ENCODE data around the gene SNTA1. TPM values are rescaled to one million over a fixed set of nuclear protein-coding genes. Genes with fewer than 3 reads are reported as not detected.
"Not testable (repeated sequence)": the region's sequence is repeated elsewhere in the genome, so short reads cannot be mapped to it uniquely, and the experiment has no call there.

SNTA1 gene
- total RNA-seq, 4 donors from 2014 or later: 12.3 to 27.6 (median 20.6) TPM

DNA sequence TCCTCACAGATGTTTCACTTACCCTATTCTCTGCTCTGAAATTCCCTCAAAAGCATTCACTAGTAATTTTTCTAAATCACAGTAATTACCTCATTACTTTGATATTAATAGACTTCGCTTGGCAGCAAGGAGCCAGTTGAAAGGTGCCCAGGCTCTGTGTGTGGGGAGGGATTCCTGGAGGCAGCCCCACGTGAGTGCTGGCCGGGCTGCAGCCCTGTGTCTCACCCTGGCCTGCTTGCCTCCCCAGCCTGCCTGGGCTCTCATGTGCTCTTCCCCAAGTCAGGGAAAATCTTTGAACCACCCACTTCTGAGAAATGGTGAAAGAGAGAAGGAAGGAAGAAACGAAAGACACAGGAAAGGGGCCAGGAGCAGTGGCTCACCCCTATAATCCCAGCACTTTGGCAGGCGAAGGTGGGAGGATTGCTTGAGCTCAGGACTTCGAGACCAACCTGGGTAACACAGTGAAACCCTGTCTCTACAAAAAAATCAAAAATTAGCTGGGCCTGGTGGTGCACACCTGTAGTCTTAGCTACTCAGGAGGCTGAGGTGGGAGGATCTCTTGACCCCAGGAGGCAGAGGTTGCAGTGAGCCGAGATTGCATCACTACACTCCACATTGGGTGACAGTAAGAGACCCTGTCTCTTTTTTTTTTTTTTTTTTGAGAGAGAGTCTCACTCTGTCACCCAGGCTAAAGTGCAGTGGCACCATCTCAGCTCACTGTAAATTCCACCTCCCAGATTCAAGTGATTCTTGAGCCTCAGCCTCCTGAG lies 20.0 kb upstream of the SNTA1 start:
- TF ChIP-seq POLR2A (IDR thresholded peaks at IDR 0.05): no peak
- TF ChIP-seq, protein P1, sequence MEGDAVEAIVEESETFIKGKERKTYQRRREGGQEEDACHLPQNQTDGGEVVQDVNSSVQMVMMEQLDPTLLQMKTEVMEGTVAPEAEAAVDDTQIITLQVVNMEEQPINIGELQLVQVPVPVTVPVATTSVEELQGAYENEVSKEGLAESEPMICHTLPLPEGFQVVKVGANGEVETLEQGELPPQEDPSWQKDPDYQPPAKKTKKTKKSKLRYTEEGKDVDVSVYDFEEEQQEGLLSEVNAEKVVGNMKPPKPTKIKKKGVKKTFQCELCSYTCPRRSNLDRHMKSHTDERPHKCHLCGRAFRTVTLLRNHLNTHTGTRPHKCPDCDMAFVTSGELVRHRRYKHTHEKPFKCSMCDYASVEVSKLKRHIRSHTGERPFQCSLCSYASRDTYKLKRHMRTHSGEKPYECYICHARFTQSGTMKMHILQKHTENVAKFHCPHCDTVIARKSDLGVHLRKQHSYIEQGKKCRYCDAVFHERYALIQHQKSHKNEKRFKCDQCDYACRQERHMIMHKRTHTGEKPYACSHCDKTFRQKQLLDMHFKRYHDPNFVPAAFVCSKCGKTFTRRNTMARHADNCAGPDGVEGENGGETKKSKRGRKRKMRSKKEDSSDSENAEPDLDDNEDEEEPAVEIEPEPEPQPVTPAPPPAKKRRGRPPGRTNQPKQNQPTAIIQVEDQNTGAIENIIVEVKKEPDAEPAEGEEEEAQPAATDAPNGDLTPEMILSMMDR (IDR thresholded peaks at IDR 0.05): no peak
- Histone ChIP-seq H3K4me1 (no peaks in the 10 kb centered on the region), H3K27me3 (no peaks in the 10 kb centered on the region), H3K27ac (no peak overlapping the region), H3K4me3 (no peak overlapping the region), H3K36me3 (no peaks in the 10 kb centered on the region), H3K9me3 (no peaks in the 10 kb centered on the region)
- no peak for DNase-seq
- intact Hi-C loops (cut with DNase I; ENCODE audit: low total_unique reads): no loop called here

DNA sequence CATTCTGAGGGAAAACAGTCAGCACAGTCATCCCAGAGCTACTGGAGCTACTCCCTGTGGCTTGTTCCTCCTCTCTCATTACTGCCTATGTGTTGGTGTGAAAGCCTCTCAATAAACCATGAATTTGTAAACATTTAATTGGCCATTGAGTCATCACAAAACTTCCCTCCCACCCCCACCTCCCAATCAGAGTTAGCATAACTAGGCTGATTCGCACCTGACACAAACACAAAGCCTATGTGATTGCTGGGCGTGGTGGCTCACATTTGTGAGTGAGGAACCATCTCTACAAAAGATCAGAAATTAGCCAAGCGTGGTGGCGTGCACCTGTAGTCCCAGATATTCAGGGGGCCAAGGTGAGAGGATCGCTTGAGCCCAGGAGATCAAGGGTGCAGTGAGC lies 17.1 kb upstream of the SNTA1 start:
- Histone ChIP-seq H3K9me3 (no peaks in the 10 kb centered on the region), H3K27ac (no peak overlapping the region), H3K4me1 (no peaks in the 10 kb centered on the region), H3K36me3 (no peaks in the 10 kb centered on the region), H3K27me3 (no peaks in the 10 kb centered on the region), H3K4me3 (no peak overlapping the region)
- DNase-seq: no peak
- TF ChIP-seq POLR2A (IDR thresholded peaks at IDR 0.05): no peak
- TF ChIP-seq, protein P1 (IDR thresholded peaks at IDR 0.05): no peak
- intact Hi-C loops (cut with DNase I; ENCODE audit: low total_unique reads): no loop called here

DNA sequence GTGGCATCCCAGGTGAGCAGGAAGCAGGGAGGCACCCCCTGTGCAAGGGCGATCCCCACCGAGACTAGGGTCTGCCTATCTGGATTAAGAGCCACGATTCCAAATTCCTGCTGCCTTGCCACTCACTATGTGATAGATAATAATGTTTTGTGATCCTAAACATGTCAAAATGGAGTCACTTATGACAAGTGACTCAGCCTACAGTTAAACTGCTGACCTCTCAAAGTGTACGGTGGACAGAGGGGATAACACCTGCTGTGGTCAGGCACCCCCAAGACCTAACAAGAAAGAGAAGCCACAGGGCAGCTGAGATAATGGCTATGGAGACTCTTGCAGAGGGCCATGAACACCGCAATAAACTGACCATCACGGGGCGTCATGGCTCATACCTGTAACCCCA lies 16.0 kb upstream of the SNTA1 start:
- Histone ChIP-seq H3K4me1 (no peaks in the 10 kb centered on the region), H3K36me3 (no peaks in the 10 kb centered on the region), H3K4me3 (no peak overlapping the region), H3K27me3 (no peaks in the 10 kb centered on the region), H3K27ac (no peak overlapping the region), H3K9me3 (no peaks in the 10 kb centered on the region)
- no peak for TF ChIP-seq POLR2A (IDR thresholded peaks at IDR 0.05)
- TF ChIP-seq, protein P1 (IDR thresholded peaks at IDR 0.05): no peak
- no peak for DNase-seq
- intact Hi-C loops (cut with DNase I; ENCODE audit: low total_unique reads): no loop called here

DNA sequence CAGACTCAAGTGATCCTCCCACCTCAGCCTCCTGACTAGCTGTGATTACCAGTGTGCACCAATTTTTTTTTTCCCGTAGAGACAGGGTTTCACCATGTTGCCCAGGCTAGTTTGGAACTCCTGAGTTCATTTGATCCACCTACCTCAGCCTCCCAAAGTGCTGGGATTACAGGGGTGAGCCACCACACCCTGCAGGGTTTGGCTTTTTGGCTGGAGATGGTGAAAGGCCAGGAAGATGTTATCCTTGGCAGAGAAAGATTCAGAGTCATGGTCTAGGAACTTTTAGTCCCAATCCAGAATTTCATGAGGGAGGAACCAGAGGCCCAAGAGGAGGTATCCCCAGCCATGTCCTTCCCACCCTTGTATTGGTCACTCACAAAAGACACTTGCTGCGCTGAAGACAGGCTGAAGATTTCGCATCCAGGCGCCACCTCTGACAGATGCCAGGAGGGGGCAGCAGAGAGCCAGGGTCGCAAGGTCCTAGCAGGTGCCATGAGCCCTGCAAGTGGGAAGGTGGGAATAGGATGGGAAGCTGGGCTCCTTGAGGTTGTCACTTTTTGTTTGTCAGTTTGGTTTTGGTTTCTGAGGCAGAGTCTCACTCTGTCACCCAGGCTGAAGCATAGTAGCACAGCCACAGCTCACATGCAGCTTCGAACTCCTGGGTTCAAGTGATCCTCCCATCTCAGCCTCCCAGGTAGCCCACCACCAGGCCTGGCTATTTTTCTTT lies 13.5 kb upstream of the SNTA1 start:
- H3K27me3 ChIP-seq, H3K36me3 ChIP-seq, H3K9me3 ChIP-seq, H3K4me3 ChIP-seq, H3K4me1 ChIP-seq, H3K27ac ChIP-seq: not testable (repeated sequence)
- TF ChIP-seq, protein P1 (IDR thresholded peaks at IDR 0.05): peak; percentile 91 to 96 (median 94)
- DNase-seq: peak; percentile 82 to 86
- intact Hi-C loops (cut with DNase I; ENCODE audit: low total_unique reads): loop anchor here (2.0 kb wide), 1 partner anchor 212 kb away; no protein-coding TSS in a partner anchor

DNA sequence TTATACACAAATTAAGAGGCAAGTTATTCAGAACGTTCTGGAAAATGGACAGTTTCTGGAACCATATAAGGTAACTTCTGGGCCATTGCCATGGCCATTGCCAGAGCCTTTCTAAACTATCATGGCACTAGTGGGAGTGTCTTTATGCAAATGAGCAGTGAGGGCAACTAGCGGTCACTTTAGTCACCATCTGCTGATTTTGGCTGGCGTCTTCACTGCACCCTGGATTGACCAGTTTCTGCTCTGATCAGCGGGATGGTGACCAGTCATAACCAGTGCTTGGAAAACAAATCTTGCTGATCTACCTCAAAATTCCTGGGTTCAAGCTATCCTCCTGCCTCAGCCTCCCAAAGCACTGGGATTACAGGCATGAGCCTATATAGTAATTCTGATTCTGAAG lies 7.3 kb upstream of the SNTA1 start:
- Histone ChIP-seq H3K9me3 (no peaks in the 10 kb centered on the region), H3K27me3 (no peaks in the 10 kb centered on the region), H3K36me3 (no peaks in the 10 kb centered on the region), H3K4me3 (no peak overlapping the region), H3K4me1 (no peaks in the 10 kb centered on the region), H3K27ac (no peak overlapping the region)
- TF ChIP-seq, protein P1 (IDR thresholded peaks at IDR 0.05): no peak
- TF ChIP-seq POLR2A (IDR thresholded peaks at IDR 0.05): no peak
- intact Hi-C loops (cut with DNase I; ENCODE audit: low total_unique reads): no loop called here
- no peak for DNase-seq
